H1 (cell line): ENCODE results near the gene SV2B. TPM values are rescaled to one million over a fixed set of nuclear protein-coding genes. Genes with fewer than 3 reads are reported as not detected.

Experiments used
- CTCF ChIA-PET: fragments of 300-600 bp; sonication (Branson Sonifier 250); formaldehyde crosslinking; loops from one replicate; lab custom pipeline; 2021; ENCODE audit not compliant: partially characterized antibody; lab: Charles Lee
- POLR2A ChIA-PET: fragments of 300-600 bp; sonication (Branson Sonifier 250); formaldehyde crosslinking; loops from one replicate; lab custom pipeline; 2021; ENCODE audit warnings: inconsistent platforms; ENCODE audit not compliant: partially characterized antibody; lab: Charles Lee
- DNase-seq, 2 experiments: peaks; one replicate each; pipeline versions ENCODE4 v3.0.0 to v3.0.0-alpha.2; 2010 to 2022; ENCODE audit warnings: low spot score in 2 of 2, low read depth in 1 of 2, mixed read lengths in 1 of 2
- FAIRE-seq: peaks from 2 replicates; lab custom pipeline; 2011; peaks lifted over from hg19 to GRCh38; lab: Jason Lieb, UNC
- H2AFZ ChIP-seq: 2 replicates; pipeline ENCODE4 v1.8.1; 2012; ENCODE audit warnings: low read length, inconsistent platforms
- H2AK5ac ChIP-seq: 2 replicates; pipeline ENCODE4 v1.6.1; 2013; ENCODE audit warnings: low read depth, low read length
- H2BK120ac ChIP-seq: replicated peaks from 2 replicates; pipeline ENCODE3; 2013; ENCODE audit warnings: low read depth, low read length, inconsistent platforms
- H2BK12ac ChIP-seq: 2 replicates; pipeline ENCODE4 v1.6.1; 2013; ENCODE audit warnings: low read depth, low read length
- H2BK15ac ChIP-seq: 2 replicates; pipeline ENCODE4 v1.6.1; 2013; ENCODE audit warnings: low read length
- H2BK20ac ChIP-seq: 2 replicates; pipeline ENCODE4 v1.6.1; 2013; ENCODE audit warnings: low read length
- H2BK5ac ChIP-seq: 2 replicates; pipeline ENCODE4 v1.6.1; 2013; ENCODE audit warnings: low read depth, low read length
- H3K14ac ChIP-seq: 2 replicates; pipeline ENCODE4 v1.6.1; 2013; ENCODE audit warnings: inconsistent platforms; ENCODE audit not compliant: insufficient read length
- H3K18ac ChIP-seq: 2 replicates; pipeline ENCODE4 v1.6.1; 2013; ENCODE audit warnings: low read length; ENCODE audit errors: extremely low read depth
- H3K23ac ChIP-seq: 2 replicates; pipeline ENCODE4 v1.6.1; 2013; ENCODE audit warnings: inconsistent platforms; ENCODE audit not compliant: insufficient read length
- H3K23me2 ChIP-seq: 2 replicates; pipeline ENCODE4 v1.6.1; 2013; ENCODE audit warnings: low read depth, low read length
- H3K27ac ChIP-seq: 2 replicates; pipeline ENCODE4 v1.6.1; 2011; ENCODE audit warnings: low read depth, low read length, inconsistent platforms
- H3K27me3 ChIP-seq, 4 experiments: replicated peaks in 1 of 4; 1 replicate in 1 of 4; 2 replicates in 3 of 4; pipeline versions ENCODE4 v1.6.1 to v1.8.1; 2011 to 2013; ENCODE audit warnings: low read length in 3 of 4, mild to moderate bottlenecking in 3 of 4, inconsistent platforms in 2 of 4, mixed read lengths in 2 of 4, moderate library complexity in 1 of 4; ENCODE audit not compliant: control insufficient read depth in 3 of 4, insufficient read depth in 3 of 4; ENCODE audit errors: extremely low read depth in 1 of 4
- H3K36me3 ChIP-seq, 4 experiments: 2 replicates each; pipeline versions ENCODE4 v1.6.1 to v1.8.1; 2011 to 2013; ENCODE audit warnings: mild to moderate bottlenecking in 4 of 4, low read length in 3 of 4, moderate library complexity in 2 of 4, control low read depth in 1 of 4, inconsistent platforms in 1 of 4; ENCODE audit not compliant: insufficient read depth in 4 of 4, control insufficient read depth in 2 of 4
- H3K4ac ChIP-seq: replicated peaks from 2 replicates; pipeline ENCODE3; 2013; ENCODE audit warnings: low read length, low read depth, mixed read lengths, inconsistent platforms; ENCODE audit not compliant: insufficient read length
- H3K4me1 ChIP-seq, 4 experiments: replicated peaks in 1 of 4; 1 replicate in 1 of 4; 2 replicates in 3 of 4; pipeline versions ENCODE4 v1.6.1 to v1.8.1; 2011 to 2013; ENCODE audit warnings: low read length in 3 of 4, inconsistent platforms in 2 of 4, mixed read lengths in 1 of 4; ENCODE audit not compliant: insufficient read depth in 4 of 4, control insufficient read depth in 3 of 4
- H3K4me2 ChIP-seq, 2 experiments: 2 replicates each; pipeline versions ENCODE4 v1.6.1 to v1.8.1; 2011 to 2013; ENCODE audit warnings: low read depth in 2 of 2, low read length in 2 of 2, control low read depth in 1 of 2, inconsistent platforms in 1 of 2, mild to moderate bottlenecking in 1 of 2; ENCODE audit not compliant: insufficient read depth in 1 of 2
- H3K4me3 ChIP-seq, 4 experiments: fragments of 200-600, 300-600 bp in 1 of 4; sonication (generic), shearing (Covaris generic), sonication (Bioruptor Twin) in 1 of 4; 2 replicates each; pipeline versions ENCODE4 v1.5.1 to v1.8.1; 2011 to 2016; ENCODE audit warnings: low read length in 4 of 4, low read depth in 3 of 4, control low read depth in 2 of 4, inconsistent platforms in 2 of 4, mild to moderate bottlenecking in 2 of 4, mixed read lengths in 1 of 4, moderate library complexity in 1 of 4; ENCODE audit not compliant: insufficient read depth in 2 of 4; ENCODE audit errors: extremely low read depth in 1 of 4
- H3K56ac ChIP-seq: replicated peaks from 2 replicates; pipeline ENCODE3; 2013; ENCODE audit warnings: low read depth, mild to moderate bottlenecking, mixed read lengths, low read length, inconsistent platforms; ENCODE audit not compliant: insufficient read length
- H3K79me1 ChIP-seq: 2 replicates; pipeline ENCODE4 v1.6.1; 2013; ENCODE audit warnings: low read depth, low read length, control low read depth
- H3K79me2 ChIP-seq, 2 experiments: 2 replicates each; pipeline versions ENCODE4 v1.6.1 to v1.8.1; 2012 to 2013; ENCODE audit warnings: low read length in 2 of 2, mild to moderate bottlenecking in 2 of 2, inconsistent platforms in 1 of 2; ENCODE audit not compliant: insufficient read depth in 2 of 2, control insufficient read depth in 1 of 2
- H3K9ac ChIP-seq, 4 experiments: replicated peaks in 1 of 4; 1 replicate in 1 of 4; 2 replicates in 3 of 4; pipeline versions ENCODE4 v1.6.1 to v1.8.1; 2011 to 2013; ENCODE audit warnings: low read depth in 3 of 4, low read length in 3 of 4, control low read depth in 2 of 4, mild to moderate bottlenecking in 2 of 4, moderate library complexity in 2 of 4, inconsistent platforms in 1 of 4; ENCODE audit errors: extremely low read depth in 1 of 4
- H3K9me3 ChIP-seq, 2 experiments: 2 replicates each; pipeline versions ENCODE4 v1.6.1 to v1.8.1; 2012 to 2013; ENCODE audit warnings: mild to moderate bottlenecking in 2 of 2, moderate library complexity in 2 of 2, control low read depth in 1 of 2, inconsistent platforms in 1 of 2, low read depth in 1 of 2, low read length in 1 of 2, mixed read lengths in 1 of 2; ENCODE audit not compliant: insufficient read depth in 2 of 2
- H4K20me1 ChIP-seq, 2 experiments: replicated peaks in 1 of 2; 2 replicates each; pipeline versions ENCODE3 to v1.8.1; 2011 to 2013; ENCODE audit warnings: inconsistent platforms in 2 of 2, low read length in 2 of 2, mild to moderate bottlenecking in 1 of 2; ENCODE audit not compliant: insufficient read depth in 2 of 2, control insufficient read depth in 1 of 2
- H4K5ac ChIP-seq: 2 replicates; pipeline ENCODE4 v1.6.1; 2013; ENCODE audit warnings: low read length, low read depth, mixed read lengths, inconsistent platforms; ENCODE audit not compliant: insufficient read length
- H4K8ac ChIP-seq: 2 replicates; pipeline ENCODE4 v1.8.0; 2013; ENCODE audit warnings: mild to moderate bottlenecking, moderate library complexity, low read length, inconsistent platforms; ENCODE audit not compliant: insufficient read depth; ENCODE audit errors: extremely low read depth
- H4K91ac ChIP-seq: replicated peaks from 2 replicates; pipeline ENCODE3; 2013; ENCODE audit warnings: low read length, mixed read lengths, inconsistent platforms; ENCODE audit not compliant: insufficient read length
- BCL11A ChIP-seq, 2 experiments: IDR thresholded peaks; one replicate each; pipeline ENCODE4 v1.6.1; 2011; ENCODE audit warnings: low read depth in 2 of 2, low read length in 2 of 2, mild to moderate bottlenecking in 2 of 2
- GTF2F1 ChIP-seq: IDR thresholded peaks from 2 replicates; pipeline ENCODE4 v1.6.1; 2012; ENCODE audit warnings: low read depth, low read length, improper control_type of control experiment, borderline replicate concordance
- MAX ChIP-seq: IDR thresholded peaks from 2 replicates; pipeline ENCODE4 v1.6.1; 2012; ENCODE audit warnings: inconsistent platforms
- POLR2A ChIP-seq, 2 experiments: IDR thresholded peaks; 1 replicate in 1 of 2; 2 replicates in 1 of 2; pipeline ENCODE4 v1.6.1; 2011; ENCODE audit warnings: low read depth in 2 of 2, low read length in 2 of 2, mild to moderate bottlenecking in 2 of 2; ENCODE audit errors: control extremely low read depth in 1 of 2
- RNF2 ChIP-seq: fragments of 200-900, 300-1000 bp; sonication (generic); IDR thresholded peaks from 2 replicates; pipeline ENCODE4 v1.7.1; 2016; ENCODE audit warnings: borderline replicate concordance, low read depth, mild to moderate bottlenecking, antibody characterized with exemption, low read length; ENCODE audit not compliant: poor library complexity, severe bottlenecking; ENCODE audit errors: missing control alignments
- SIX5 ChIP-seq: IDR thresholded peaks from 2 replicates; pipeline ENCODE4 v1.6.1; 2011; ENCODE audit warnings: mild to moderate bottlenecking, low read depth, low read length
- WGBS, 2 experiments: shearing (Covaris generic) in 1 of 2; methylation state at CpG; one replicate each; pipeline versions ENCODE4 v1.1.6 to v1.1.7; 2013 to 2015; ENCODE audit warnings: low lambda C conversion rate in 2 of 2, mixed read lengths in 2 of 2, inconsistent platforms in 1 of 2, low coverage in 1 of 2, missing lambda C conversion rate in 1 of 2; ENCODE audit not compliant: insufficient replicate concordance in 2 of 2, insufficient coverage in 1 of 2, insufficient read length in 1 of 2; ENCODE audit errors: extremely low coverage in 1 of 2, missing lambda C conversion rate in 1 of 2; 5-methylcytosine and 5-hydroxymethylcytosine counted together
- polyA plus RNA-seq, 7 experiments: library from polyadenylated mRNA; depleted of rRNA in 3 of 7; stranded (reverse) in 5 of 7; unstranded in 2 of 7; fragments of >200 nt in 5 of 7; fragments of 200-250 nt in 2 of 7; gene quantifications; 1 replicate in 5 of 7; 2 replicates in 1 of 7; 4 replicates in 1 of 7; pipeline versions ENCODE4 v1.2.1 to v1.2.3, GENCODE V29; 2011 to 2013; ENCODE audit warnings: missing spikeins in 2 of 7, mixed read lengths in 2 of 7
- total RNA-seq: library from RNA; stranded (reverse); fragmentation: NEBNext Ultra II Directional; extraction: Animal tissue kit (Norgen Biotek cat#: 25700); gene quantifications from 2 replicates; pipeline ENCODE4 v1.2.1, GENCODE V29; 2021
- TF ChIP-seq, protein P1 (sequence below): IDR thresholded peaks from 2 replicates; pipeline ENCODE4 v1.6.1; 2011; ENCODE audit warnings: low read depth, mild to moderate bottlenecking, low read length; ENCODE audit not compliant: insufficient read depth

Gene SV2B
- total and polyA plus RNA-seq, 2 of the 8 experiments (the other 6 are each of a cell fraction or from before 2014, with no cell fraction given) = 0.09 to 0.20 TPM

GRCh38 chr15:91196127-91196526, 96.1 kb downstream of the SV2B start:
- no peak overlapping the region for H2BK5ac ChIP-seq
- H4K5ac ChIP-seq = no peak overlapping the region
- H3K18ac ChIP-seq = no peak overlapping the region
- no peak for DNase-seq
- no peak overlapping the region for H3K23ac ChIP-seq
- H3K27me3 ChIP-seq = no peaks in the 10 kb centered on the region
- no peak overlapping the region for H3K14ac ChIP-seq
- no peak overlapping the region for H3K56ac ChIP-seq
- H3K27ac ChIP-seq = no peak overlapping the region
- no peak overlapping the region for H3K4me2 ChIP-seq
- no peaks in the 10 kb centered on the region for H3K4me1 ChIP-seq
- H3K4ac ChIP-seq = no peak overlapping the region
- no peak overlapping the region for H2BK20ac ChIP-seq
- H3K4me3 ChIP-seq = no peak overlapping the region
- no peaks in the 10 kb centered on the region for H4K20me1 ChIP-seq
- no peak overlapping the region for H2AK5ac ChIP-seq
- no peaks in the 10 kb centered on the region for H3K36me3 ChIP-seq
- FAIRE-seq = no peak
- H3K79me1 ChIP-seq = no peaks in the 10 kb centered on the region
- ChIA-PET CTCF (interaction anchor here (0.6 to 1.2 kb wide), 3 partner anchors 54 to 97 kb away, joined by 3 to 4 read pairs (median 3); partner anchors contain the start of gene SV2B), POLR2A (no interaction called here)
- H3K9me3 ChIP-seq = no peaks in the 10 kb centered on the region
- H2BK120ac ChIP-seq = no peak overlapping the region
- H2BK12ac ChIP-seq = no peak overlapping the region
- no peaks in the 10 kb centered on the region for H3K79me2 ChIP-seq
- H3K9ac ChIP-seq = no peak overlapping the region
- WGBS, 2 experiments = 85% methylated on average over 4 of the region's 4 CpGs; no CpG with 5 or more reads in 1 of the 2 experiments
- no peak overlapping the region for H2AFZ ChIP-seq
- H3K23me2 ChIP-seq = no peaks in the 10 kb centered on the region; the same call in 1 of the 2 replicates
- H4K91ac ChIP-seq = no peak overlapping the region
- no peak overlapping the region for H4K8ac ChIP-seq
- H2BK15ac ChIP-seq = no peak overlapping the region
- TF ChIP-seq SIX5 (no peak), GTF2F1 (no peak), MAX (no peak), BCL11A (IDR thresholded peaks at IDR 0.05; ENCODE audit: low read depth in 2 of 2, low read length in 2 of 2) (no peak), POLR2A (IDR thresholded peaks at IDR 0.05; ENCODE audit: control extremely low read depth in 1 of 2, low read depth in 2 of 2, low read length in 2 of 2) (no peak), RNF2 (no peak)
- TF ChIP-seq, protein P1, sequence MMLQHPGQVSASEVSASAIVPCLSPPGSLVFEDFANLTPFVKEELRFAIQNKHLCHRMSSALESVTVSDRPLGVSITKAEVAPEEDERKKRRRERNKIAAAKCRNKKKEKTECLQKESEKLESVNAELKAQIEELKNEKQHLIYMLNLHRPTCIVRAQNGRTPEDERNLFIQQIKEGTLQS = no peak
